Fibroblast of the conjunctiva (primary cell): ENCODE measurements around the gene TEX11.
"Not testable (repeated sequence)": the region's sequence is repeated elsewhere in the genome, so short reads cannot be mapped to it uniquely, and the experiment has no call there.

Source experiments
- DNase-seq: peaks from one replicate; pipeline ENCODE4 v3.0.0-alpha.2; 2010; ENCODE audit warnings: low read depth

Gene TEX11

DNA sequence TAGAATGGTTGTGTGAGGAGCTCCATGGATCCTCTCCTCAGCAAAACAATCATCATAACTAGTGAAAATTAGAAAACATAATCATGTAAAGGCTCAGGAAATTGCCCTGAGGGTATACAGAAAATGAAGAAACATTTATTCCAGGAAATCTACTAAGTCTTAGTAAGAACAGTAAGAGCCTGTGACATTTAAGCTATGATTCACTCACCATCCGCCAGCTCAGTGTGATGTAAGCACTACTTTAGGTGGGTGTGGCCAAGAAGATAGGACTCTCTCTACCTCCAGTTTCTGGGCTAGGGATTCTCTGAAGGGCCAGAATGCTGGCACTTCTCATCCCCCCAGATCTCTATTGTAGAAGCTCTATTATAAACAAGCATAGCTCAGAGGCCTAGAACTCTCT, 316.4 kb downstream of the TEX11 start:
- peak; percentile 29 for DNase-seq

DNA sequence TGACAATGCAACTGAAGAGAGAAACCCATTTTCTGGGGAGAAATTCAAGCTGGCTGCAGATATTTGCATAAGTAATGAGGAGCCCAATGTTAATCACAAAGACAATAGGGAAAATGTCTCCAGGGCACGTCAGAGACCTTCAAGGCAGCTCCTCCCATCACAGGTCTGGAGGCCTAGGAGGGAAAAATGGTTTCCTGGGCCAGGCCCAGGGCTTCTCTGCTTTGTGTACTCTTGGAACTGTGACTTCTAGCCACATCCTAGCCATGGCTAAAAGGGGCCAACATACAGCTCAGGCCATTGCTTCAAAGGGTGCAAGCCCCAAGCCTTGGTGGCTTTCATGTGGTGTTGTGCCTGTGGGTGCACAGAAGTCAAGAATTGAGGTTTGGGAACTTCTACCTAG, 321.4 kb downstream of the TEX11 start:
- DNase-seq = not testable (repeated sequence)

DNA sequence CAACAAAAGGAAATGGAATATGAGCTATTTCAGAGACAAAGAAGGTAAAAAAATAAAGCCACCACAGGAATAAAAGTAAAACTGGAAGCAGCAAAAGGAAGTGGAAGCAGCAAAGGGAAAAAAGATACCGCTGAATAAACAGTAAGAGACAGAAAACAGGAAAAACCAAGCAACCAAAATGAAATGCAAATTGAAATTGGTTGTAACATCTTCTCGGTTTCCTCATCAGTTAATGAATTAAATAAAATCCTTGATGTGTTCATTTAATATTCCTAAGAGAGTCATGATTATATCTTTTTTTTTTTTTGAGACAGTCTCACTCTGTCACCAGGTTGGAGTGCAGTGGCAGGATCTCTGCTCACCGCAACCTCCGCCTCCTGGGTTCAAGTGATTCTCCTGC, 331.1 kb downstream of the TEX11 start:
- no peak for DNase-seq

DNA sequence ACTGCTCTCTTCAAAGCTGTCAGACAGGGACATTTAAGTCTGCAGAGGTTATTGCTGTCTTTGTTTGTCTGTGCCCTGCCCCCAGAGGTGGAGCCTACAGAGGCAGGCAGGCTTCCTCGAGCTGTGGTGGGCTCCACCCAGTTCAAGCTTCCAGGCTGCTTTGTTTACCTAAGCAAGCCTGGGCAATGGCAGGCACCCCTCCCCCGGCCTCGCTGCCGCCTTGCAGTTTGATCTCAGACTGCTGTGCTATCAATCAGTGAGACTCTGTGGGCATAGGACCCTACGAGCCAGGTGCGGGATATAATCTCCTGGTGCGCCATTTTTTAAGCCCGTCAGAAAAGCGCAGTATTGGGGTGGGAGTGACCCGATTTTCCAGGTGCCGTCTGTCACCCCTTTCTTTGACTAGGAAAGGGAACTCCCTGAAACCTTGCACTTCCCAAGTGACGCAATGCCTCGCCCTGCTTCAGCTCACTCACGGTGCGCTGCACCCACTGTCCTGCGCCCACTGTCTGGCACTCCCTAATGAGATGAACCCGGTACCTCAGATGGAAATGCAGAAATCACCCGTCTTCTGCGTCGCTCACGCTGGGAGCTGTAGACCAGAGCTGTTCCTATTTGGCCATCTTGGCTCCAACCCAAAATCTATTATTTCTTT, 338.5 kb downstream of the TEX11 start:
- not testable (repeated sequence) for DNase-seq

DNA sequence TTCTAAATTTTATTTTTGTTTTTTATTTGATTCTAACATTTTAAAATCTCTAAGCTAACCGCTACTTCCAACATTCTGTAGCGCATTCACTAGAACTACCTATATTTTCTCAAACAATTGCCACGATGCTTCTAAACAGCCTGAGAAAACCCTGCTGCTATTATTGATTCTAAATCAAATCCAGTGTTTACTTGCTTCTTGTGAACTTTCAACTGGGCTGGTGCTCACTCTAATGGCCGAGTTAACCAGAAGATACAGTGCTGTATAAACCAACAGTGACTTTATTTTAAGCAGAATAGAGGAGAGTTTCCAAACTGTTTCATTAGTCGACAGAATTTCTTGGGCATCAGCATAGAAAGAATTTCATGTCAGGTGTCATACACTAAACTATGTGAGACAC, 353.6 kb downstream of the TEX11 start:
- no peak for DNase-seq

DNA sequence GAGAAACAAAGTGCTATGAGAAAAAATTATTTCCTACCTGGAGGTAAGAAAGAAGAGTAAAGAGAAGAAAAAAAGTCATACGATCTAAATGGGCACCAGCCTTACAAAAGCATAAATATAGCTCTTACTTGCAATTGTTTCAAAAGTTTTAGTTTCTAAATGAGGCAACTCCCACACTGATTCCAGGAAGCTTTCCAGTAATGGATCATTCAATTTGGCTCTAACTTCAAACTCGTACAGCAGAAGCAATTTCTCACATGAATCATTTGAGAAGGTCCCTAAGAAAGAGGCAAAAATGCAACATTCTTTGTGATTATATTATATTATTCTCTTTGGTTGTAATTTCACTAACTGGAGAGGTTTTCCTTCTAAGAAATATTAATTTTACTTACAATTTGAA, 354.0 kb downstream of the TEX11 start:
- peak; percentile 10 for DNase-seq

DNA sequence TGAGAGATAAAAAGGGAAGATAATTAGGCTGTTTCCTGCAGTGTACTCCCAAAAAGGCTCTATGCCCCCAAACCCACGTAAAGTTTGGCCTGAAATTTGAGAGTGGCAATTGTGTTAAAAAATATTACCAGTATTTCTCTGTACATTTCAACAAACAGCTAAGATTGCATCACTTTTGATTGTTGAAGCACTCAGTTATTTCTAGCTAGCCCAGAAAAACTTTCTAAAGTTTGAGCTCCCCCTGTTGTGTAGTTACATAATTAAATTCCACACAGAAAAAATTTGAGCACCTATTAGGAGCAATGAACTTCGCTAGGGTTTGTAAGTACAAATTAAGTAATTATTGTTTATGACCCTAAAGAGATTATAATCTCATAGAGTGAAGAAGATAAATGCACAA, 354.4 kb downstream of the TEX11 start:
- peak; percentile 32 for DNase-seq

DNA sequence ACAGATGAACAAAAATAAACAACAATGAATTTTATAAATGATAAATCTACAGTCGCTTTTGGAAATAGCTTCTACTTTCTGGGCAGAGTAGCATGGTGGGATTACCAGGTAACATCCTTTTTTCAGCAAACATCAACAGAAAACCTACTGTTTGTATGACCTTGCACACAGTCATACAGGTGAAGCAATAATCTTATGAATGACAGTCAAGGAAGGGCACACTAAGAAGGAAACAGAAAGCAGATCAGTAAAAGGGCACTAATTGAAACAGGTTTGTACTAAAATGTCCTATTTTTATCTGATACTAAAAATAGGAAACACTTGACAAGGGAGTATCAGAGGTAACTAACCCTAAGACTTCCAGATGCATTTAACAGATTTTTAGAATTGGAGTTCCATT, 355.0 kb downstream of the TEX11 start:
- DNase-seq = no peak

DNA sequence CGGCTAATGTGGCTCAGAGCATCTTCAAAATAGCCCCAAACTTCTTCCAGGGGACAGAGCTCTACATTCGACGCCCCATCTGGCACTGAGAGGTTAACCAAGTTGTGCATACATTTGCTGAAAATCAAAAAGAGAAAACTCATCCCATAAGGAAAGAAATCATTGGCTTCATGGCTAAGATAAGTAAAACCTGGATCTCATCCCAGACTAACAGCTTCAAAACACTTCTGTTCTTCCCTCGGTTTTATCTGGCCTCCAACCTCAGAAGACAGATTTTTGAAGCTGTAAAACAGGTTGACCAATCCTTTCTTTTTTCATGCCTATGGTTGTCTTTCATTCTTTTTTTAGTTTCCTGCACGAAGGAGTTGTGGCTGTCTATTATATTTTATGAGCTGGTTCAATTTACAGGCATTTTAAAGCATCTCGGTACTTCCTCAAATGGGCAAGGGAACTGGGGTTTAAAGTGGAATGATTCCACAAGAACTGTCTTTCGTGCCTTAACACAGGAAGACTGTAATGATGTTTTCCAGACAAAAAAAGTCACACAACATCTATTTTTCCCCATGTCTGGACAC, 356.3 kb downstream of the TEX11 start:
- no peak for DNase-seq

DNA sequence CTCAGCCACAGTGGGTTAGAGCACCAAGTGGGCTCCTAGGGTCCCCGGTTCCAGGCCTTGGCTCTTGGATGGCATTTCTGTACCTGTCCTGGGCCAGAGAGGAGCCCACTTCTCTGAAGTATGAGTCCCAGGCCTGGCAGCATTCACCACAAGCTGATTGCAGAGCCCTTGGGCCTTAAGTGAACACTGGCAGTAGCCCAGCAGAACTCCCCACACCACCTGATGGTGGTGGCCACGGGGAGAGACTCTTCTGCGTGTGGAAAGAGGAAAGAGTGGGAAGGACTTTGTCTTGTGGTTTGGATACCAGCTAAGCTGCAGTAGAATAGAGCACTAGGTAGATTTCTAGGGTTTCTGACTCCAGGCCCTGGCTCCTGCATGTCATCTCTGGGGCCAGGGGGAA, 359.1 kb downstream of the TEX11 start:
- no peak for DNase-seq

DNA sequence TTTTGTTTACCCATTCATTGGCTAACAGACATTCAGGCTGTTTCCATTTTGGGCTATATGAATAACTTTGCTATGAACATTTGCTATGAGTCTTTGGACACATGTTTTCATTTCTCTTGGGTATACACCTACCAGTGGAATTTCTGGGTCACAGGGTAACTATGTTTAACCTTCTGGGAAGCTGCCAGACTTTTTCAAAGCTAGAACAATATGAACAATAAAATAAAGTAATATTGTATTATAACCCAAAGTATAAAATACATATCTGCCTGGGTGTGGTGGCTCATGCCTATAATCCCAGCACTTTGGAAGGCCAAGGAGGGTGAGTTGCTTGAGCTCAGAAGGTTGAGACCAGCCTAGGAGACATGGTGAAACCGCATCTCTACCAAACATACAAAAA, 373.3 kb downstream of the TEX11 start:
- no peak for DNase-seq

DNA sequence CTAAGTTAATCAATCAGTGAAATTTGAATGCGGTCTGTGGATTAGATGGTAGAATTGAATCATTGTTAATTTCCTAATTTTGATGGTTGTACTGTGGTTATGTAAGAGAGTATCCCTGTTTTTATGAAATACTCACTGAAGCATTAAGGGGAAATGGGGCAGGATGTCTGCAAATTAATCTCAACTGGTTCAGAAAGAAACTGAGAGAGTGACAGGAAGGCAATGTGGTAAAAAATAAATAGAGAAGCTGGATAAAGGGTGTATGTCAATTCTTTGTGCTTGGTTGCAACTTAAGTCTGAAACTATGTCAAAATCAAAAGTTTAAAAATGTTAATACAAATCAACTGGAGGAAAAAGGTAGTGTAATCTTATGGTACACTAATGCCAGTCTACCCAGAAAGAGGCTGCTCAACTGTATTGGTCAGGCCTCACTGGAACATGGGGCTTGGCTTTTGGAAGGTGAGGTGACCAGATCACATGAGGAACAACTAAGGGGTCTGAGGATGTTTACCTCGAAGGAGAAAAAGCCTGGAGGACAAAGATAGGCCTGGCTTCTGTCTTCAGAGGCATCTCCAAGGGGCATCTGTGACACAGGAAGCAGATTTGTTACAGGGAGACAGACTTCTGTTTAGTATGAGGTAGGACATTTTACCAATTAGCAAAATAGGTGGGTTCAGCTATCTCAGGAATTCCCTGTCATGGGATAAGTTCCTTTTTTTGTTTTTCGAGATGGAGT, 380.7 kb downstream of the TEX11 start:
- no peak for DNase-seq

DNA sequence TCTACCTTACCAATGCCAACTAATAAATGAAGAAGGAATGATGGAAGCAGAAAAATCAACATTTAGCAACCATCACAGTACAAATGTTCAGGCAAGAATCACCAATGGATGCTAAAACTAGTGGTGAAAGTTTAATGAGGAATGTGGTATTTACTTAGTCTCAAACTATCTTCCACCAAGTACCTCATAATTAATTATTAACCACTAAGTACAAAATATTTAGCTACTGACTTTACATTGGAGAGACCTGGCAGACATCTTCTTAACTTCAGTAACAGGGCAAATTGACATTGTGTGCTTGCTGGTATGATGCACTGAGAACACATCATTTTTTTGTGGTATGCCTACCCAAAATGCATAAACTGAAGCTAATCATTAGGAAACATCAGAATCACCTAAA, 381.5 kb downstream of the TEX11 start:
- no peak for DNase-seq

DNA sequence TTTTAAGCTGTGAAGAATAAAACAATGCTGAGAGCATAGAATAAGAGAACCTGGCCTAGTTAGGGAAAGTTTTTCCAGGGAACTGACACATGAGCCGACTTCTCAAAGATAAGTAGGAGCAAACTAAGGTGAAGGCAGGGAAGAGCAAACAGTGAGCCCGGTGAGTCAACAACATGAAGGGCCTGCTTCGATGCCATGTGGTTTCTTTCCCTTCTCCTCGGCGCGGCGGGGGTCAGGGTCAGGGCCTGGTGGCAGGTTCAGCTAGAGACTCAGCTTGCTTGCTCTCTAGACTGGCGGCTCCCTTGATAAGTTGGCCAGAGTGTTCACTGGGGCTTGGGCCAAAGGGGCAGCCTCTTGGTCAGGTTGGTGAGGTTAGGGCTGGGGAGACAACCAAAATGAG, 382.8 kb downstream of the TEX11 start:
- DNase-seq = no peak

DNA sequence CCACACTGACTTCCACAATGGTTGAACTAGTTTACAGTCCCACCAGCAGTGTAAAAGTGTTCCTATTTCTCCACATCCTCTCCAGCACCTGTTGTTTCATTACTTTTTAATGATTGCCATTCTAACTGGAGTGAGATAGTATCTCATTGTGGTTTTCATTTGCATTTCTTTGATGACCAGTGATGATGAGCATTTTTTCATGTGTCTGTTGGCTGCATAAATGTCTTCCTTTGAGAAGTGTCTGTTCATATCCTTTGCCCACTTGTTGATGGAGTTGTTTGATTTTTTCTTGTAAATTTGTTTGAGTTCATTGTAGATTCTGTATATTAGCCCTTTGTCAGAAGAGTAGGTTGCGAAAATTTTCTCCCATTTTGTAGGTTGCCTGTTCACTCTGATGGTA, 392.8 kb downstream of the TEX11 start:
- DNase-seq = not testable (repeated sequence)

DNA sequence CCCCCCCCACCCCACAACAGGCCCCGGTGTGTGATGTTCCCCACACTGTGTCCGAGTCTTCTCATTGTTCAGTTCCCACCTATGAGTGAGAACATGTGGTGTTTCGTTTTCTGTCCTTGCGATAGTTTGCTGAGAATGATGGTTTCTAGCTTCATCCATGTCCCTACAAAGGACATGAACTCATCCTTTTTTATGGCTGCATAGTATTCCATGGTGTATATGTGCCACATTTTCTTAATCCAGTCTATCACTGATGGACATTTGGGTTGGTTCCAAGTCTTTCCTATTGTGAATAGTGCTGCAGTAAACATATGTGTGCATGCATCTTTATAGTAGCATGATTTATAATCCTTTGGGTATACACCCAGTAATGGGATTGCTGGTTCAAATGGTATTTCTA, 393.2 kb downstream of the TEX11 start:
- not testable (repeated sequence) for DNase-seq

DNA sequence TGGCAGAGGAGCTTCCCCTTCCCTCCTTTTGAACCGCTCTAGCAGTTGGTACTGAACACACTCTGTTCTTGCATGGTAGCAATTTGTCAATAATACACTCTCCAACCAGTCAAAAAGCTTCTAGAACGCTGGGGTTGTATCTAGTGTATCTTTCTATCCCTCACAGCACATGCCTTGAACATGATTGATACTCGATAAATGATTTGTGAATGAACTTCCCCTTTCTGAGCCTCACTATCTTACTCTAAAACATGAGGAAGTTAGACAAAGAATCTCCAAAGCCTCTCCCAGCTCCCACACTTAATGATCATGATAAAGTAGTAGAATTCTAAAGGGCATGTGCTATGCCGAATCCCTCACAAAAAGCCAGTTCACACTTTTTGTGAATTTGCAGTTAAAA, 399.4 kb downstream of the TEX11 start:
- DNase-seq = no peak

DNA sequence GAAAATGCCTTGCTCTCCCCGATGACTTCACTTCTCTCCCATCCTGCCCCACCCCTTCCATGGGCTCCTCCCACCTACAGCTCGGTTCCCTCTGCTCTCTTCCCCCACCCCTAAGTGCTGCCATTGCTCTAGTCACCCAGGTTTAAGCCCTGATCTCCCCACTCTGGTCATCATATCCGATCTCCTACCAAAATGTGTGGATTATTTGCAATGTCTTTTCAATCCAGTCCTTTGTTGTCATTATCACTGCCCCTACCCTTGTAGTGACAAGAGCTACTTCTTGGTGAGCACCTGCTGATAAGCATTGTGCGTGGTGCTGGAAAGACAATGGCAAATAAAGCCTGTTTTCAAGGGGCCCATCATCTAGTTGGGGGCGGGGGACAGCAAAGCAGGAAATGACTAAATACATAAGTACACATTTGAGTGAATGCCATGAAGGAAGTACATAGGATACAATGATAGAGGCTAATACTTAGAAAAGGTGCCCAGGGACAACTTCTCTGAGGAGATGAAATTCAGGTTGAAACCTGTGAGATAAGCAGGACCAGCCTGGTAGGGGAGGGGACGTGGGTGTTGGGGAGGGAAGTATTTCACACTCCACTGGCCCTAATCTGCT, 400.1 kb downstream of the TEX11 start:
- DNase-seq = no peak

DNA sequence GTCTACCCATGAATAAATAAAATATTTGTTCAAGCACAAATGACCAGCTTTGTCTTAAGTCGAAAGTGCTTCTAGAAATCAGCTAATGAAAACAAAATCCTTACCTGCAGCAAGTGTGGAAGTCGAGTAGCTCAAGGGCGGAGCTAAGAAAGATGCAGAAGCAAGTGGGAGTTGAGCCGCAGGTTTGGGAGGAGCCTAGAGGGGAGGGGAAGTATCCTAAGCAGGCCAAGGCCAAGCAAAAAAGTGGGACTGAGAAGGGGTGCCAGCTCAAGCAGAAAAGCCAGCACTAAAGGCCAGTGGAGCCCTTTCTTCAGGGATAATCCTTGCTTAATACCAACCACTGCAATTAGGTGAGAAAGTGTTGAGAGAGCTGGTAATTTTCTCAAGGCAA, 403.1 kb downstream of the TEX11 start:
- no peak for DNase-seq

DNA sequence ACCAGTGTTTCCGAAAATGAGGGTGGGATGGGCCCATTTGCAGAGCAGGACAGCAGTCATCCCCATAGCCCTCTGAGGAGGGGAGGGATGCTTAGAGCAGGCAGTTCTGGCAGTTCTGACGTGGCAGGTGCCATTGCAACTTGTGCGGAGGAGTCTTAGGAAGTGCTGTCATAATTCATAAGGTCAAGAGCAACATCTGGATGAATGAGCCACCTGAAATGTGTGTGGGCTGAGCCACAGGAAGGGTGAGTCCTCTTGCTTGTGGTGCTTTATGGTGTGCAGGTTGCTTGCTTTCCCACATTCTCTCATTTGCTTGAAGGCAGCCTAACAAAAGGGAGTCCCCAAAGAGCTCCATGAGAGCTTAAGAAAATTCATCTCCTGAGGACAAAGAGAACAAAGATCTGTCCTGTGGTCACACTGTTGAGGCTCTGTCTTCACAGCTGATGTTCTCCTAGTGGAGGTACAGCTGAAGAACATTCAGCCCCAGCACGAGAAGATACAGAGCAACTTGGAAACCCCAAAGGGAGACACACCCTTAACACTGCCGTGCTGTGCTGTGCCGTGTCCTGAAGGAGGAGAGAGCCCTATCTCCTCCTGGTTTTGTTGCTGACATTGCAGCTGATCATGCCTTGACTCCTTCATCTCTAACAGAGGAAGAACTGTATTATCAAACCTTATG, 403.6 kb downstream of the TEX11 start:
- no peak for DNase-seq

DNA sequence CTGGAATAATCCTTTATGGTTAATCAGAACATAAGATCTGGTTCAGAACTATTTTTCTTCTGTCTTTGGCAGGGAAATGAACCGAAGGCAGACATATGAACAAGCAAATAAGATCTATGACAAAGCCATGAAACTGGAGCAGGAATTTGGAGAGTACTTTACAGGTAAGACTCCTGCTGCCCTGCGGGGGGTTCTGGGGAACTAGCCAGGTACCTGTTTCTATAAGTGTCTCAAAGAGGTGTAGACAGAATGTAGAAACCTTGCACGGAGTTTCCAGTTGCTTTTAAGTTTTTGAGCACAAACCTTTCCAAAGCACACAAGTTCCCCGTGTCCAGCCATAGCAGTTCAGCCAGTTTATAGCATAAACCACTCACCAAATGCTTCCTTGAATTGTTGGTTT, 407.7 kb downstream of the TEX11 start:
- DNase-seq = no peak

DNA sequence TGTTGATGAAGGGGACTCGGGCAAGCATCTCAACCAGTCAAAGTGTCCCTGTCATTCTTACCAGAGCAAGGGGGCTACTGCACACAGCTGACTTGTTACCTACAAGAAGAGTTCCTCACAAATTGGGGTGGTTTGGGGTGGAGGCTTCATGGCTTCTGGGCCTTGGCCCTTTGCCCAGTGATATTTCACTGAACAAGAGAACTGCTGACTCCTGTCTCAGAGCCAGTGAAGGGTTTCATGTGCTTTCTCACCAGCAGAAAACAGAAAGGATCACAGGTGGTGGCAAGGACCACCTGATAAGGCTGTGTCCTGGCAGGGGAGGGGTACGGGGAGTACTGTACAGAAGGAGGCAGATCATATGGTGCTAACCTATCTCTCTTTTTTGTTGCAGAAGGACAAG, 410.4 kb downstream of the TEX11 start:
- DNase-seq = no peak

DNA sequence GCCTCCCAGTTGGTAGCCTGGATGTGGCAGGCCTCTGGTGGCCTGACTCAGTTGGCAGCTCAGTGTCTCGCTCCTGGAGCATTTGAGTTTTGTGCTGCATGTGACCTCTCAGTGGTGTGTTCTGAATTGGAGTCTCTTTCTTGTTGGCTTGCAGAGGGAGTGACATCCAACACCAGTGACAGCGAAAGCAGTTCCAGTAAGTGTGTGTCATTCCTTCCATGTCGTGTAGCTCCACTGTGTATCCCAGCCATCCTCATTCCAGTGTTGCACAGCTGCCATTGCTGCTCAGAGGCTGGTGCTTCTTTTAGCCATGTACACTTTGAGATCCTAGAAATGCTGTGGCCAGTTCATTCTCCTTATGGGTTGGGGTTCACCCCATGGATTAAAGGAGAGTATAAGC, 411.5 kb downstream of the TEX11 start:
- no peak for DNase-seq
